ENCODE results near the gene INTS3. TPM values are rescaled to one million over a fixed set of nuclear protein-coding genes. Genes with fewer than 3 reads are reported as not detected.

The INTS3 gene
- total RNA-seq, 6 donors from 2014 or later = 58.2 to 159 (median 63.1) TPM

GRCh38 chr1:153801028-153801625 is 73.3 kb downstream of the INTS3 start:
- WGBS, 2 donors = 93 to 99% methylated on average over 6 of the region's 6 CpGs

GRCh38 chr1:153801786-153802697 is 74.2 kb downstream of the INTS3 start:
- peak in 1 of 2 donors; percentile 10 for DNase-seq
- WGBS, 2 donors = 94 to 95% methylated on average over 6 to 7 of the region's 7 CpGs
- H3K27ac ChIP-seq = no peak overlapping the region
- peaks cover 23 to 42% (median 36%) of the 10 kb centered on the region in 4 donors for H3K4me1 ChIP-seq
- H3K9me3 ChIP-seq = no peaks in the 10 kb centered on the region
- peaks cover 0 to 18% (median 0%) of the 10 kb centered on the region in 4 donors for H3K36me3 ChIP-seq
- no peaks in the 10 kb centered on the region for H3K27me3 ChIP-seq
- ATAC-seq (ENCODE audit: low FRiP score in 2 of 2) = no peak
- H3K4me3 ChIP-seq = no peak overlapping the region
- TF ChIP-seq POLR2A (IDR thresholded peaks at IDR 0.05) (no peak), CTCF (IDR thresholded peaks at IDR 0.05) (no peak), EP300 (IDR thresholded peaks at IDR 0.05) (no peak), POLR2AphosphoS5 (IDR thresholded peaks at IDR 0.05) (no peak)

More at GRCh38 chr1:153801028-153801625, 73.3 kb downstream of the INTS3 start:
- ATAC-seq (ENCODE audit: low FRiP score in 2 of 2) (no peak), DNase-seq (no peak)
- no peaks in the 10 kb centered on the region for H3K27me3 ChIP-seq
- TF ChIP-seq EP300 (IDR thresholded peaks at IDR 0.05) (no peak), POLR2AphosphoS5 (IDR thresholded peaks at IDR 0.05) (no peak), CTCF (IDR thresholded peaks at IDR 0.05) (no peak), POLR2A (IDR thresholded peaks at IDR 0.05) (no peak)
- peaks cover 0 to 14% (median 0%) of the 10 kb centered on the region in 4 donors for H3K36me3 ChIP-seq
- H3K4me3 ChIP-seq = no peak overlapping the region
- no peak overlapping the region for H3K27ac ChIP-seq
- H3K4me1 ChIP-seq = peaks cover 22 to 38% (median 32%) of the 10 kb centered on the region in 4 donors
- no peaks in the 10 kb centered on the region for H3K9me3 ChIP-seq

- Histone ChIP-seq H3K9me3 (no peaks in the 10 kb centered on the region), H3K27me3 (no peaks in the 10 kb centered on the region), H3K36me3 (peaks cover 0 to 33% (median 9%) of the 10 kb centered on the region in 4 donors), H3K27ac (peak overlapping the region in 3 of 4 donors; percentile 12 to 62 (median 38)), H3K4me1 (peaks cover 18 to 36% (median 33%) of the 10 kb centered on the region in 4 donors), H3K4me3 (no peak overlapping the region)
- DNase-seq = no peak
- no peak for TF ChIP-seq EP300 (IDR thresholded peaks at IDR 0.05)
- no peak for TF ChIP-seq POLR2AphosphoS5 (IDR thresholded peaks at IDR 0.05)
- no peak for TF ChIP-seq POLR2A (IDR thresholded peaks at IDR 0.05)
- TF ChIP-seq CTCF (IDR thresholded peaks at IDR 0.05) = no peak
- WGBS, 2 donors = 57 to 67% methylated on average over 3 of the region's 3 CpGs
- no peak for ATAC-seq (ENCODE audit: low FRiP score in 2 of 2)
Observed at GRCh38 chr1:153803470-153804056, 75.7 kb downstream of the INTS3 start.

GRCh38 chr1:153804112-153804511 is 76.3 kb downstream of the INTS3 start:
- peaks cover 18 to 36% (median 33%) of the 10 kb centered on the region in 4 donors for H3K4me1 ChIP-seq

More at GRCh38 chr1:153804112-153804511, 76.3 kb downstream of the INTS3 start:
- H3K27me3 ChIP-seq = no peaks in the 10 kb centered on the region
- H3K36me3 ChIP-seq = peaks cover 2 to 39% (median 13%) of the 10 kb centered on the region in 4 donors
- H3K9me3 ChIP-seq = no peaks in the 10 kb centered on the region
- peak overlapping the region; percentile 12 to 75 (median 52) for H3K27ac ChIP-seq
- H3K4me3 ChIP-seq = no peak overlapping the region
- 75 to 76% methylated on average over 2 of the region's 2 CpGs for WGBS, 2 donors
- DNase-seq (no peak), ATAC-seq (ENCODE audit: low FRiP score in 2 of 2) (no peak)
- TF ChIP-seq POLR2A (IDR thresholded peaks at IDR 0.05) (no peak), CTCF (IDR thresholded peaks at IDR 0.05) (no peak), POLR2AphosphoS5 (IDR thresholded peaks at IDR 0.05) (no peak), EP300 (IDR thresholded peaks at IDR 0.05) (no peak)

Data from upper lobe of left lung (tissue), 6 donors.